ENCODE data around the gene RIOK1.

- no peak for TF ChIP-seq POLR2AphosphoS5 (IDR thresholded peaks at IDR 0.05; ENCODE audit: low read depth, low read length)
- no peak for TF ChIP-seq POLR2A (IDR thresholded peaks at IDR 0.05; ENCODE audit: low read depth, low read length)
- TF ChIP-seq TAF1 (IDR thresholded peaks at IDR 0.05; ENCODE audit: borderline replicate concordance, low read depth, low read length), result no peak
Observed at GRCh38 chr6:7434672-7435071, 45.1 kb downstream of the RIOK1 start.

Measured in GM12892 (cell line).